OCI-LY7 (cell line): Measurements from ENCODE around the gene DNPH1. TPM values are rescaled to one million over a fixed set of nuclear protein-coding genes. Genes with fewer than 3 reads are reported as not detected.

Source experiments
- BruUV-seq: library from RNA; stranded (reverse); fragments of 400-500 nt; replicated peaks from 2 replicates; lab custom pipeline; 2021; lab: Mats Ljungman, UMichigan
- CTCF ChIA-PET: fragments of 300-600 bp; sonication (Branson Sonifier 250); formaldehyde crosslinking; loops from one replicate; lab custom pipeline; 2022; ENCODE audit warnings: antibody characterized with exemption; ENCODE audit not compliant: unreplicated experiment; lab: Charles Lee
- POLR2A ChIA-PET: fragments of 300-600 bp; sonication (Branson Sonifier 250); formaldehyde crosslinking; loops from one replicate; lab custom pipeline; 2022; ENCODE audit warnings: antibody characterized with exemption; lab: Charles Lee
- DNase-seq: peaks from one replicate; pipeline ENCODE4 v3.0.0-alpha.2; 2015; ENCODE audit warnings: low spot score
- H2AFZ ChIP-seq: fragments of 200-600 bp; sonication (generic), shearing (Covaris generic); 2 replicates; pipeline ENCODE4 v1.6.1; 2014; ENCODE audit warnings: mild to moderate bottlenecking, antibody characterized with exemption, low read length, moderate library complexity
- H3K27ac ChIP-seq: fragments of 200-600 bp; sonication (generic); 2 replicates; pipeline ENCODE4 v1.5.1; 2014; ENCODE audit warnings: mixed run types, low read depth, mild to moderate bottlenecking, moderate library complexity, low read length, inconsistent platforms; ENCODE audit not compliant: poor library complexity, severe bottlenecking
- H3K36me3 ChIP-seq: fragments of 200-600 bp; sonication (generic); 2 replicates; pipeline ENCODE4 v1.6.1; 2014; ENCODE audit warnings: mild to moderate bottlenecking, antibody characterized with exemption, low read length, moderate library complexity, mixed read lengths; ENCODE audit not compliant: insufficient read depth
- H3K4me1 ChIP-seq: fragments of 200-600 bp; sonication (generic); 2 replicates; pipeline ENCODE4 v1.5.1; 2014; ENCODE audit warnings: mild to moderate bottlenecking, low read length; ENCODE audit not compliant: insufficient read depth, poor library complexity, severe bottlenecking
- H3K4me2 ChIP-seq: fragments of 200-600 bp; sonication (generic); 2 replicates; pipeline ENCODE4 v1.6.1; 2014; ENCODE audit warnings: mild to moderate bottlenecking, low read length
- H3K4me3 ChIP-seq: fragments of 200-600 bp; sonication (generic); 2 replicates; pipeline ENCODE4 v1.5.1; 2014; ENCODE audit warnings: mild to moderate bottlenecking, low read depth, low read length; ENCODE audit not compliant: poor library complexity, severe bottlenecking
- H3K79me2 ChIP-seq: fragments of 200-600 bp; sonication (generic); 2 replicates; pipeline ENCODE4 v1.6.1; 2016; ENCODE audit warnings: low read depth, mild to moderate bottlenecking, low read length, moderate library complexity, mixed read lengths; ENCODE audit not compliant: insufficient read depth
- H3K9me2 ChIP-seq: fragments of 200-600 bp; sonication (generic); 2 replicates; pipeline ENCODE4 v1.6.1; 2016; ENCODE audit warnings: mild to moderate bottlenecking, low read length, mixed read lengths; ENCODE audit not compliant: insufficient read depth
- H3K9me3 ChIP-seq: fragments of 200-600 bp; sonication (generic); 2 replicates; pipeline ENCODE4 v1.6.1; 2014; ENCODE audit warnings: mild to moderate bottlenecking, mixed run types, low read length, mixed read lengths
- H4K20me1 ChIP-seq: fragments of 200-600 bp; sonication (generic); 2 replicates; pipeline ENCODE4 v1.6.1; 2014; ENCODE audit warnings: mild to moderate bottlenecking, antibody characterized with exemption, low read length, moderate library complexity, mixed read lengths; ENCODE audit not compliant: insufficient read depth
- EZH2phosphoT487 ChIP-seq: fragments of 200-600 bp; sonication (generic); IDR thresholded peaks from 2 replicates; pipeline ENCODE4 v1.6.1; 2018; ENCODE audit warnings: low read depth, borderline replicate concordance, mild to moderate bottlenecking, mixed run types, antibody characterized with exemption, low read length, moderate library complexity, mixed read lengths
- intact Hi-C: fragments of 100-400 bp; cut with micrococcal nuclease; formaldehyde crosslinking; loops from one replicate; pipeline ENCODE4 v1.10.0; 2022; ENCODE audit not compliant: unreplicated experiment
- total RNA-seq, 2 experiments: library from RNA; depleted of rRNA in 1 of 2; stranded (reverse); fragments of >200 nt in 1 of 2; shearing (Covaris generic) in 1 of 2; gene quantifications; 2 replicates each; pipeline ENCODE4 v1.2.3, GENCODE V29; 2014 to 2022
- TF ChIP-seq, protein P1 (sequence below): fragments of 200-600 bp; sonication (generic); conservative IDR thresholded peaks from 2 replicates; pipeline ENCODE4 v1.5.1; 2014; ENCODE audit warnings: mild to moderate bottlenecking, antibody characterized with exemption, low read length, moderate library complexity, mixed read lengths

DNPH1 gene
- total RNA-seq, 2 experiments from 2014 or later, result 65.5 to 111 TPM

GRCh38 chr6:43277643-43278523 lies 48.6 kb upstream of the DNPH1 start:
- Histone ChIP-seq H4K20me1 (no peaks in the 10 kb centered on the region), H3K4me1 (no peaks in the 10 kb centered on the region), H3K4me2 (no peak overlapping the region), H2AFZ (no peak overlapping the region), H3K79me2 (no peaks in the 10 kb centered on the region), H3K27ac (no peak overlapping the region), H3K36me3 (no peaks in the 10 kb centered on the region), H3K9me3 (no peaks in the 10 kb centered on the region), H3K9me2 (no peaks in the 10 kb centered on the region), H3K4me3 (no peak overlapping the region)
- CTCF ChIA-PET, result no interaction called here
- no TSS peak for BruUV-seq
- TF ChIP-seq EZH2phosphoT487, result no peak
- TF ChIP-seq, protein P1, sequence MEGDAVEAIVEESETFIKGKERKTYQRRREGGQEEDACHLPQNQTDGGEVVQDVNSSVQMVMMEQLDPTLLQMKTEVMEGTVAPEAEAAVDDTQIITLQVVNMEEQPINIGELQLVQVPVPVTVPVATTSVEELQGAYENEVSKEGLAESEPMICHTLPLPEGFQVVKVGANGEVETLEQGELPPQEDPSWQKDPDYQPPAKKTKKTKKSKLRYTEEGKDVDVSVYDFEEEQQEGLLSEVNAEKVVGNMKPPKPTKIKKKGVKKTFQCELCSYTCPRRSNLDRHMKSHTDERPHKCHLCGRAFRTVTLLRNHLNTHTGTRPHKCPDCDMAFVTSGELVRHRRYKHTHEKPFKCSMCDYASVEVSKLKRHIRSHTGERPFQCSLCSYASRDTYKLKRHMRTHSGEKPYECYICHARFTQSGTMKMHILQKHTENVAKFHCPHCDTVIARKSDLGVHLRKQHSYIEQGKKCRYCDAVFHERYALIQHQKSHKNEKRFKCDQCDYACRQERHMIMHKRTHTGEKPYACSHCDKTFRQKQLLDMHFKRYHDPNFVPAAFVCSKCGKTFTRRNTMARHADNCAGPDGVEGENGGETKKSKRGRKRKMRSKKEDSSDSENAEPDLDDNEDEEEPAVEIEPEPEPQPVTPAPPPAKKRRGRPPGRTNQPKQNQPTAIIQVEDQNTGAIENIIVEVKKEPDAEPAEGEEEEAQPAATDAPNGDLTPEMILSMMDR, result no peak
- intact Hi-C loops, result no loop called here
- no peak for DNase-seq
- POLR2A ChIA-PET, result interaction anchor here (1.1 kb wide), 1 partner anchor 83 kb away, joined by 3 read pairs; no protein-coding TSS in a partner anchor

GRCh38 chr6:43277306-43277642 lies 48.0 kb upstream of the DNPH1 start:
- CTCF ChIA-PET, result no interaction called here
- Histone ChIP-seq H4K20me1 (no peaks in the 10 kb centered on the region), H3K4me1 (no peaks in the 10 kb centered on the region), H3K9me3 (no peaks in the 10 kb centered on the region), H3K4me2 (no peak overlapping the region), H3K4me3 (no peak overlapping the region), H3K9me2 (no peaks in the 10 kb centered on the region), H3K79me2 (no peaks in the 10 kb centered on the region), H3K36me3 (no peaks in the 10 kb centered on the region), H3K27ac (no peak overlapping the region), H2AFZ (no peak overlapping the region)
- BruUV-seq, result no TSS peak
- TF ChIP-seq, protein P1, result no peak
- no peak for TF ChIP-seq EZH2phosphoT487
- POLR2A ChIA-PET, result interaction anchor here (1.1 kb wide), 1 partner anchor 83 kb away, joined by 3 read pairs; no protein-coding TSS in a partner anchor
- intact Hi-C loops, result no loop called here
- DNase-seq, result no peak
